Prostate gland (tissue), 2 donors: Measurements from ENCODE around the gene AVEN. TPM values are rescaled to one million over a fixed set of nuclear protein-coding genes. Genes with fewer than 3 reads are reported as not detected.

Experiments
- DNase-seq: peaks from one replicate; pipeline ENCODE4 v3.0.0-alpha.2; 2019; ENCODE audit warnings: low spot score
- H3K27ac ChIP-seq, 2 donors: fragments of 200-600 bp; sonication (generic); 2 replicates each; pipeline ENCODE4 v1.5.1; 2017 to 2019
- H3K27me3 ChIP-seq: fragments of 200-600 bp; sonication (generic); replicated peaks from 2 replicates; pipeline ENCODE4 v1.5.1; 2019; ENCODE audit not compliant: insufficient read depth
- H3K36me3 ChIP-seq, 2 donors: fragments of 200-600 bp; sonication (generic); 1 replicate in 1 of 2; 2 replicates in 1 of 2; pipeline versions ENCODE4 v1.5.1 to v1.8.1; 2017 to 2019
- H3K4me1 ChIP-seq: fragments of 200-600 bp; sonication (generic); replicated peaks from 2 replicates; pipeline ENCODE4 v1.5.1; 2019
- H3K4me3 ChIP-seq, 2 donors: fragments of 200-600 bp; sonication (generic); 2 replicates each; pipeline ENCODE4 v1.5.1; 2017 to 2019
- H3K9me3 ChIP-seq: fragments of 200-600 bp; sonication (generic); 2 replicates; pipeline ENCODE4 v1.5.1; 2017
- CTCF ChIP-seq, 4 experiments: fragments of 200-600 bp in 2 of 4; fragments of 450-650 bp in 2 of 4; sonication (generic) in 2 of 4; IDR thresholded peaks; 1 replicate in 3 of 4; 2 replicates in 1 of 4; pipeline ENCODE4 v1.5.1; 2016 to 2019; ENCODE audit warnings: antibody characterized with exemption in 4 of 4, mild to moderate bottlenecking in 2 of 4, moderate library complexity in 2 of 4
- POLR2A ChIP-seq: fragments of 450-650 bp; IDR thresholded peaks from one replicate; pipeline ENCODE4 v1.6.1; 2016; ENCODE audit warnings: antibody characterized with exemption, mild to moderate bottlenecking
- POLR2AphosphoS5 ChIP-seq: sonication (generic); formaldehyde crosslinking; IDR thresholded peaks from one replicate; pipeline ENCODE4 v1.6.1; 2017; ENCODE audit warnings: antibody characterized with exemption
- WGBS: methylation state at CpG from one replicate; pipeline ENCODE4 v1.1.5; 2018; 5-methylcytosine and 5-hydroxymethylcytosine counted together
- intact Hi-C: fragments of 100-400 bp; cut with DNase I; formaldehyde crosslinking; loops from one replicate; pipeline ENCODE4 v1.14.2; 2022
- total RNA-seq, 2 donors: library from RNA; depleted of rRNA; stranded (reverse); fragments of >200 nt; gene quantifications; one replicate each; pipeline ENCODE4 v1.1.0, GENCODE V29; 2016

Gene AVEN
- total RNA-seq, 2 donors from 2014 or later, result 11.9 to 21.6 TPM

- WGBS, result 80% methylated on average over 4 of the region's 4 CpGs
Measured at GRCh38 chr15:34076785-34077184, 37.8 kb upstream of the AVEN start.

GRCh38 chr15:34070003-34070402 lies 31.0 kb upstream of the AVEN start:
- no peaks in the 10 kb centered on the region for H3K27me3 ChIP-seq
- H3K9me3 ChIP-seq, result no peaks in the 10 kb centered on the region
- TF ChIP-seq POLR2AphosphoS5, result no peak
- TF ChIP-seq CTCF (IDR thresholded peaks at IDR 0.05), result no peak
- TF ChIP-seq POLR2A, result no peak
- no peaks in the 10 kb centered on the region for H3K36me3 ChIP-seq
- DNase-seq, result no peak
- WGBS, result 87% methylated on average over 6 of the region's 6 CpGs
- intact Hi-C loops, result no loop called here
- H3K4me3 ChIP-seq, result no peak overlapping the region
- no peak overlapping the region for H3K27ac ChIP-seq
- H3K4me1 ChIP-seq, result no peaks in the 10 kb centered on the region

More at GRCh38 chr15:34076785-34077184, 37.8 kb upstream of the AVEN start:
- H3K4me1 ChIP-seq, result no peaks in the 10 kb centered on the region
- no peak overlapping the region for H3K27ac ChIP-seq
- no peak for TF ChIP-seq CTCF (IDR thresholded peaks at IDR 0.05)
- no peak for TF ChIP-seq POLR2AphosphoS5
- TF ChIP-seq POLR2A, result no peak
- intact Hi-C loops, result no loop called here
- DNase-seq, result no peak
- no peaks in the 10 kb centered on the region for H3K27me3 ChIP-seq
- no peaks in the 10 kb centered on the region for H3K36me3 ChIP-seq
- no peaks in the 10 kb centered on the region for H3K9me3 ChIP-seq
- H3K4me3 ChIP-seq, result no peak overlapping the region

GRCh38 chr15:34065941-34066340 lies 26.9 kb upstream of the AVEN start:
- peak; percentile 81 for DNase-seq
- intact Hi-C loops, result no loop called here
- WGBS, result 49% methylated on average over 8 of the region's 8 CpGs

GRCh38 chr15:34065261-34065660 lies 26.3 kb upstream of the AVEN start:
- intact Hi-C loops, result no loop called here
- no peak for TF ChIP-seq CTCF (IDR thresholded peaks at IDR 0.05)
- TF ChIP-seq POLR2A, result no peak
- no peak for TF ChIP-seq POLR2AphosphoS5
- Histone ChIP-seq H3K4me3 (no peak overlapping the region), H3K4me1 (no peaks in the 10 kb centered on the region), H3K9me3 (no peaks in the 10 kb centered on the region), H3K27ac (no peak overlapping the region), H3K36me3 (no peaks in the 10 kb centered on the region), H3K27me3 (no peaks in the 10 kb centered on the region)
- 68% methylated on average over 3 of the region's 3 CpGs for WGBS
- no peak for DNase-seq

More at GRCh38 chr15:34065941-34066340, 26.9 kb upstream of the AVEN start:
- Histone ChIP-seq H3K27ac (peak overlapping the region in 1 of 2 donors; percentile 50), H3K9me3 (no peaks in the 10 kb centered on the region), H3K4me3 (no peak overlapping the region), H3K27me3 (no peaks in the 10 kb centered on the region), H3K36me3 (no peaks in the 10 kb centered on the region), H3K4me1 (no peaks in the 10 kb centered on the region)
- TF ChIP-seq POLR2AphosphoS5 (peak; percentile 76), CTCF (IDR thresholded peaks at IDR 0.05) (no peak)

GRCh38 chr15:34064438-34064837 lies 25.4 kb upstream of the AVEN start:
- H3K36me3 ChIP-seq, result no peaks in the 10 kb centered on the region
- no peak for DNase-seq
- H3K27ac ChIP-seq, result no peak overlapping the region
- no peak for TF ChIP-seq CTCF (IDR thresholded peaks at IDR 0.05)
- no peak for TF ChIP-seq POLR2AphosphoS5
- no peak for TF ChIP-seq POLR2A
- H3K4me1 ChIP-seq, result no peaks in the 10 kb centered on the region
- H3K9me3 ChIP-seq, result no peaks in the 10 kb centered on the region
- intact Hi-C loops, result no loop called here
- H3K4me3 ChIP-seq, result no peak overlapping the region
- 0% methylated on average over 1 of the region's 1 CpG for WGBS
- H3K27me3 ChIP-seq, result no peaks in the 10 kb centered on the region
